Vagina (tissue), 2 donors: Measurements from ENCODE around the gene ADAM20. TPM values are rescaled to one million over a fixed set of nuclear protein-coding genes. Genes with fewer than 3 reads are reported as not detected.
"Not testable (repeated sequence)": the region's sequence is repeated elsewhere in the genome, so short reads cannot be mapped to it uniquely, and the experiment has no call there.

Source experiments
- DNase-seq, 2 donors: peaks; one replicate each; pipeline ENCODE4 v3.0.0-alpha.2; 2017; ENCODE audit errors: extremely low spot score in 2 of 2
- H3K27ac ChIP-seq: fragments of 200-600 bp; sonication (generic); one replicate; pipeline ENCODE4 v1.5.1; 2019
- H3K27me3 ChIP-seq: fragments of 200-600 bp; sonication (generic); one replicate; pipeline ENCODE4 v1.5.1; 2019
- H3K36me3 ChIP-seq, 2 donors: fragments of 200-600 bp; sonication (generic); one replicate each; pipeline ENCODE4 v1.5.1; 2017 to 2019
- H3K4me1 ChIP-seq: fragments of 200-600 bp; sonication (generic); one replicate; pipeline ENCODE4 v1.5.1; 2019
- H3K4me3 ChIP-seq, 2 donors: fragments of 200-600 bp; sonication (generic); 1 replicate in 1 of 2; 2 replicates in 1 of 2; pipeline ENCODE4 v1.5.1; 2016 to 2019
- H3K9me3 ChIP-seq: fragments of 200-600 bp; sonication (generic); one replicate; pipeline ENCODE4 v1.5.1; 2019
- CTCF ChIP-seq, 3 experiments: fragments of 450-650 bp in 2 of 3; fragments of 200-600 bp in 1 of 3; sonication (generic) in 1 of 3; IDR thresholded peaks; one replicate each; pipeline ENCODE4 v1.5.1; 2017 to 2019; ENCODE audit warnings: antibody characterized with exemption in 3 of 3, mild to moderate bottlenecking in 2 of 3, moderate library complexity in 2 of 3
- POLR2A ChIP-seq, 2 donors: fragments of 450-650 bp; IDR thresholded peaks; one replicate each; pipeline ENCODE4 v1.6.1; 2017; ENCODE audit warnings: antibody characterized with exemption in 2 of 2, mild to moderate bottlenecking in 2 of 2, moderate library complexity in 2 of 2
- POLR2AphosphoS5 ChIP-seq, 2 donors: sonication (generic); formaldehyde crosslinking; IDR thresholded peaks; one replicate each; pipeline ENCODE4 v1.9.0; 2017; ENCODE audit warnings: antibody characterized with exemption in 2 of 2, mild to moderate bottlenecking in 2 of 2, low read depth in 1 of 2; ENCODE audit not compliant: insufficient read depth in 1 of 2
- intact Hi-C: fragments of 100-400 bp; cut with DNase I; formaldehyde crosslinking; loops from one replicate; pipeline ENCODE4 v1.15.1; 2023
- total RNA-seq: library from RNA; depleted of rRNA; stranded (reverse); fragments of >200 nt; gene quantifications from one replicate; pipeline ENCODE4 v1.2.3, GENCODE V29; 2016

The ADAM20 gene
- total RNA-seq, 1 donor from 2014 or later = 1.2 TPM

- Histone ChIP-seq H3K4me1 (no peaks in the 10 kb centered on the region), H3K27ac (no peak overlapping the region), H3K36me3 (no peaks in the 10 kb centered on the region), H3K27me3 (no peaks in the 10 kb centered on the region), H3K9me3 (peaks cover 3% of the 10 kb centered on the region), H3K4me3 (no peak overlapping the region)
- TF ChIP-seq POLR2A (IDR thresholded peaks at IDR 0.05) (no peak), CTCF (IDR thresholded peaks at IDR 0.05) (no peak), POLR2AphosphoS5 (IDR thresholded peaks at IDR 0.05; ENCODE audit: insufficient read depth in 1 of 2, low read depth in 1 of 2) (no peak)
- DNase-seq = no peak
- intact Hi-C loops = no loop called here
Observed at GRCh38 chr14:70514168-70515069, 20.4 kb downstream of the ADAM20 start.

- TF ChIP-seq POLR2AphosphoS5 (IDR thresholded peaks at IDR 0.05; ENCODE audit: insufficient read depth in 1 of 2, low read depth in 1 of 2) = no peak
- TF ChIP-seq POLR2A (IDR thresholded peaks at IDR 0.05) = no peak
- no peak for TF ChIP-seq CTCF (IDR thresholded peaks at IDR 0.05)
- Histone ChIP-seq H3K36me3 (no peaks in the 10 kb centered on the region), H3K27ac (no peak overlapping the region), H3K27me3 (no peaks in the 10 kb centered on the region), H3K4me1 (no peaks in the 10 kb centered on the region), H3K9me3 (no peaks in the 10 kb centered on the region), H3K4me3 (no peak overlapping the region)
- DNase-seq = no peak
- intact Hi-C loops = no loop called here
Observed at GRCh38 chr14:70498191-70498590, 36.6 kb downstream of the ADAM20 start.

- TF ChIP-seq POLR2A (IDR thresholded peaks at IDR 0.05) = no peak
- TF ChIP-seq POLR2AphosphoS5 (IDR thresholded peaks at IDR 0.05; ENCODE audit: insufficient read depth in 1 of 2, low read depth in 1 of 2) = no peak
- TF ChIP-seq CTCF (IDR thresholded peaks at IDR 0.05) = no peak
- no peaks in the 10 kb centered on the region for H3K4me1 ChIP-seq
- H3K27ac ChIP-seq = no peak overlapping the region
- H3K27me3 ChIP-seq = no peaks in the 10 kb centered on the region
- no peak for DNase-seq
- H3K36me3 ChIP-seq = no peaks in the 10 kb centered on the region
- intact Hi-C loops = no loop called here
- no peak overlapping the region for H3K4me3 ChIP-seq
- peaks cover 6% of the 10 kb centered on the region for H3K9me3 ChIP-seq
Observed at GRCh38 chr14:70489579-70490200, 45.1 kb downstream of the ADAM20 start.

GRCh38 chr14:70477356-70478105 is 57.3 kb downstream of the ADAM20 start:
- H3K4me1 ChIP-seq, DNase-seq, H3K9me3 ChIP-seq, H3K27me3 ChIP-seq, intact Hi-C loops, H3K36me3 ChIP-seq, H3K4me3 ChIP-seq, H3K27ac ChIP-seq: not testable (repeated sequence)

- H3K4me1 ChIP-seq, DNase-seq, H3K36me3 ChIP-seq, H3K9me3 ChIP-seq, H3K27me3 ChIP-seq, H3K27ac ChIP-seq, H3K4me3 ChIP-seq, intact Hi-C loops: not testable (repeated sequence)
Observed at GRCh38 chr14:70475459-70475858, 59.3 kb downstream of the ADAM20 start.
